OCI-LY3 (cell line): Measurements from ENCODE around the gene ERC1.

ENCODE experiments used
- EZH2phosphoT487 ChIP-seq: fragments of 200-600 bp; shearing (Covaris generic); IDR thresholded peaks from 2 replicates; pipeline ENCODE4 v1.6.1; 2018; ENCODE audit warnings: antibody characterized with exemption, mixed run types, low read depth
- TF ChIP-seq, protein P1 (sequence below): fragments of 200-600, 300-600 bp; sonication (generic); IDR thresholded peaks from 2 replicates; pipeline ENCODE4 v1.5.1; 2014; ENCODE audit warnings: antibody characterized with exemption, low read length, low read depth

GRCh38 chr12:1401891-1402290, 410.9 kb downstream of the ERC1 start:
- TF ChIP-seq, protein P1, sequence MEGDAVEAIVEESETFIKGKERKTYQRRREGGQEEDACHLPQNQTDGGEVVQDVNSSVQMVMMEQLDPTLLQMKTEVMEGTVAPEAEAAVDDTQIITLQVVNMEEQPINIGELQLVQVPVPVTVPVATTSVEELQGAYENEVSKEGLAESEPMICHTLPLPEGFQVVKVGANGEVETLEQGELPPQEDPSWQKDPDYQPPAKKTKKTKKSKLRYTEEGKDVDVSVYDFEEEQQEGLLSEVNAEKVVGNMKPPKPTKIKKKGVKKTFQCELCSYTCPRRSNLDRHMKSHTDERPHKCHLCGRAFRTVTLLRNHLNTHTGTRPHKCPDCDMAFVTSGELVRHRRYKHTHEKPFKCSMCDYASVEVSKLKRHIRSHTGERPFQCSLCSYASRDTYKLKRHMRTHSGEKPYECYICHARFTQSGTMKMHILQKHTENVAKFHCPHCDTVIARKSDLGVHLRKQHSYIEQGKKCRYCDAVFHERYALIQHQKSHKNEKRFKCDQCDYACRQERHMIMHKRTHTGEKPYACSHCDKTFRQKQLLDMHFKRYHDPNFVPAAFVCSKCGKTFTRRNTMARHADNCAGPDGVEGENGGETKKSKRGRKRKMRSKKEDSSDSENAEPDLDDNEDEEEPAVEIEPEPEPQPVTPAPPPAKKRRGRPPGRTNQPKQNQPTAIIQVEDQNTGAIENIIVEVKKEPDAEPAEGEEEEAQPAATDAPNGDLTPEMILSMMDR = no peak
- no peak for TF ChIP-seq EZH2phosphoT487
